ENCODE measurements around the gene GABPA. TPM values are rescaled to one million over a fixed set of nuclear protein-coding genes. Genes with fewer than 3 reads are reported as not detected.
"Not testable (repeated sequence)": the region's sequence is repeated elsewhere in the genome, so short reads cannot be mapped to it uniquely, and the experiment has no call there.

The GABPA gene
- total and polyA plus RNA-seq, 9 donors, result 14.8 to 32.5 (median 25.3) TPM

- WGBS, 3 donors, result 82 to 85% (median 83%) methylated on average over 5 of the region's 5 CpGs
- intact Hi-C loops (cut with DNase I), result loop anchor here (2.0 to 5.0 kb wide), 2 partner anchors 101 to 102 kb away; partner anchors contain the start of gene MRPL39 (in 3 of the 4)
- TF ChIP-seq POLR2A (IDR thresholded peaks at IDR 0.05) (no peak), EP300 (IDR thresholded peaks at IDR 0.05) (no peak)
- TF ChIP-seq, protein P1, sequence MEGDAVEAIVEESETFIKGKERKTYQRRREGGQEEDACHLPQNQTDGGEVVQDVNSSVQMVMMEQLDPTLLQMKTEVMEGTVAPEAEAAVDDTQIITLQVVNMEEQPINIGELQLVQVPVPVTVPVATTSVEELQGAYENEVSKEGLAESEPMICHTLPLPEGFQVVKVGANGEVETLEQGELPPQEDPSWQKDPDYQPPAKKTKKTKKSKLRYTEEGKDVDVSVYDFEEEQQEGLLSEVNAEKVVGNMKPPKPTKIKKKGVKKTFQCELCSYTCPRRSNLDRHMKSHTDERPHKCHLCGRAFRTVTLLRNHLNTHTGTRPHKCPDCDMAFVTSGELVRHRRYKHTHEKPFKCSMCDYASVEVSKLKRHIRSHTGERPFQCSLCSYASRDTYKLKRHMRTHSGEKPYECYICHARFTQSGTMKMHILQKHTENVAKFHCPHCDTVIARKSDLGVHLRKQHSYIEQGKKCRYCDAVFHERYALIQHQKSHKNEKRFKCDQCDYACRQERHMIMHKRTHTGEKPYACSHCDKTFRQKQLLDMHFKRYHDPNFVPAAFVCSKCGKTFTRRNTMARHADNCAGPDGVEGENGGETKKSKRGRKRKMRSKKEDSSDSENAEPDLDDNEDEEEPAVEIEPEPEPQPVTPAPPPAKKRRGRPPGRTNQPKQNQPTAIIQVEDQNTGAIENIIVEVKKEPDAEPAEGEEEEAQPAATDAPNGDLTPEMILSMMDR (IDR thresholded peaks at IDR 0.05), result no peak
Measured at GRCh38 chr21:25709684-25710265, 25.0 kb upstream of the GABPA start.

GRCh38 chr21:25710550-25710949 lies 24.2 kb upstream of the GABPA start:
- Histone ChIP-seq H3K4me3 (no peak overlapping the region), H3K36me3 (no peaks in the 10 kb centered on the region), H3K4me1 (ENCODE audit: insufficient read depth) (no peaks in the 10 kb centered on the region), H3K27me3 (no peaks in the 10 kb centered on the region), H3K9me3 (no peaks in the 10 kb centered on the region), H3K27ac (no peak overlapping the region)
- intact Hi-C loops (cut with DNase I), result no loop called here
- 91 to 94% (median 93%) methylated on average over 5 of the region's 5 CpGs for WGBS, 3 donors
- DNase-seq, result no peak
- TF ChIP-seq POLR2A (IDR thresholded peaks at IDR 0.05) (no peak), EP300 (IDR thresholded peaks at IDR 0.05) (no peak)
- TF ChIP-seq, protein P1 (IDR thresholded peaks at IDR 0.05), result no peak

More at GRCh38 chr21:25709684-25710265, 25.0 kb upstream of the GABPA start:
- H3K36me3 ChIP-seq, result no peaks in the 10 kb centered on the region
- H3K9me3 ChIP-seq, result no peaks in the 10 kb centered on the region
- no peaks in the 10 kb centered on the region for H3K4me1 ChIP-seq (ENCODE audit: insufficient read depth)
- DNase-seq, result no peak
- no peak overlapping the region for H3K27ac ChIP-seq
- H3K4me3 ChIP-seq, result no peak overlapping the region
- no peaks in the 10 kb centered on the region for H3K27me3 ChIP-seq

DNA sequence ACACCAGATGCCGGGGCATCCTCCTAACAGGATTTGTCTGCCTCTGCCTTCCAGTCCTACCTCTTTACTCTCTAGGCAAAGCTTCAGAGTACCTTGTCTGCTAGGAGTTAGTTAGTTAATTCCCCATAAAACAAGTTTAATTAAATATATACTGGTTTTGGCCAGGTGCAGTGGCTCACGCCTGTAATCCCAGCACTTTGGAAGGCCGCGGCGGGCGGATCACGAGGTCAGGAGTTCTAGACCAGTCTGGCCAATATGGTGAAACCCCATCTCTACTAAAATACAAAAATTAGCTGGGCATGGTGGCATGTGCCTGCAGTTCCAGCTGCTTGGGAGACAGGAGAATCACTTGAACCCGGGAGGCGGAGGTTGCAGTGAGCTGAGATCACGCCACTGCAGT lies 20.7 kb upstream of the GABPA start:
- intact Hi-C loops (cut with DNase I); H3K4me3 ChIP-seq; H3K4me1 ChIP-seq (ENCODE audit: insufficient read depth); H3K36me3 ChIP-seq; H3K27ac ChIP-seq; H3K9me3 ChIP-seq; DNase-seq; H3K27me3 ChIP-seq: not testable (repeated sequence)
- 96 to 99% (median 97%) methylated on average over 10 of the region's 10 CpGs for WGBS, 3 donors

DNA sequence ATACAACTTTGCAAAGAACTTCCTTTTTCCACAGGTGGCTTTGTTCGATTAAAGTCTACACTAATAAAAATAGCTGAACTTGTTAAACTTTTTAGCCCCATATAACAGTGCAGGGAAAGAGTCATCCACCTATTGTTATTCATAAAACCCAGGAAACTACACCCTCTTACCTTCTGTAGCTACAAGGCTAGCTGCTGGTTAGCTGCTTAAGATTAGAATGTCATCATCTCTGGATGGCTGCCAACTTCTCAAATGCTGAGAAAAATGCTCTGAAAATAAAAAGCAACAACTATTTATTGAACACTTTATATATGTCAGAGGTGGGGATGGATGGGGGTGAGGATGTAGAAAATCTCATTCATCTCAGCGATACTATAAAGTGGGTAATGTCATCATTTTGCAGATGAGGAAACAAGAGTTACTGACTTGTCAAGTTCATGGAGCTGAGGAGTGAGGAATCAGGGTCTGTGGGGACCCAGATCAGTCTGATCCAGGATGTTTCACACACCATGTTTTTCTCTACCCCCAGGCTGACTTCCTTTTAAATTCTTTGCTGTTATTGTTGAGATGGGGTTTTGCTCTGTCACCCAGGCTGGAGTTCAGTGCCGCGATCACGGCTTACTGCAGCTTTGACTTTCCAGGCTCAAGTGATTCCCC lies 17.2 kb upstream of the GABPA start:
- intact Hi-C loops (cut with DNase I), result no loop called here
- WGBS, 3 donors, result 92 to 93% (median 92%) methylated on average over 5 of the region's 5 CpGs
- Histone ChIP-seq H3K27me3 (no peaks in the 10 kb centered on the region), H3K9me3 (no peaks in the 10 kb centered on the region), H3K27ac (no peak overlapping the region), H3K36me3 (no peaks in the 10 kb centered on the region), H3K4me1 (ENCODE audit: insufficient read depth) (no peaks in the 10 kb centered on the region), H3K4me3 (no peak overlapping the region)
- no peak for DNase-seq
- TF ChIP-seq EP300 (IDR thresholded peaks at IDR 0.05) (no peak), POLR2A (IDR thresholded peaks at IDR 0.05) (no peak)
- TF ChIP-seq, protein P1 (IDR thresholded peaks at IDR 0.05), result no peak

GRCh38 chr21:25721987-25722386 lies 12.8 kb upstream of the GABPA start:
- Histone ChIP-seq H3K27ac (no peak overlapping the region), H3K4me1 (ENCODE audit: insufficient read depth) (no peaks in the 10 kb centered on the region), H3K4me3 (no peak overlapping the region), H3K9me3 (no peaks in the 10 kb centered on the region), H3K36me3 (no peaks in the 10 kb centered on the region), H3K27me3 (no peaks in the 10 kb centered on the region)
- TF ChIP-seq EP300 (IDR thresholded peaks at IDR 0.05), result no peak
- TF ChIP-seq, protein P1 (IDR thresholded peaks at IDR 0.05), result no peak
- no peak for TF ChIP-seq POLR2A (IDR thresholded peaks at IDR 0.05)
- intact Hi-C loops (cut with DNase I), result no loop called here
- WGBS, 3 donors, result 84 to 88% (median 86%) methylated on average over 3 of the region's 3 CpGs
- DNase-seq, result no peak
